GM15510 (cell line): Measurements from ENCODE around the gene NBEA.

Source experiments
- POLR2A ChIP-seq: IDR thresholded peaks from 3 replicates; pipeline ENCODE4 v1.6.1; 2011; ENCODE audit warnings: borderline replicate concordance; ENCODE audit not compliant: insufficient read length; ENCODE audit errors: extremely low read depth

NBEA gene

DNA sequence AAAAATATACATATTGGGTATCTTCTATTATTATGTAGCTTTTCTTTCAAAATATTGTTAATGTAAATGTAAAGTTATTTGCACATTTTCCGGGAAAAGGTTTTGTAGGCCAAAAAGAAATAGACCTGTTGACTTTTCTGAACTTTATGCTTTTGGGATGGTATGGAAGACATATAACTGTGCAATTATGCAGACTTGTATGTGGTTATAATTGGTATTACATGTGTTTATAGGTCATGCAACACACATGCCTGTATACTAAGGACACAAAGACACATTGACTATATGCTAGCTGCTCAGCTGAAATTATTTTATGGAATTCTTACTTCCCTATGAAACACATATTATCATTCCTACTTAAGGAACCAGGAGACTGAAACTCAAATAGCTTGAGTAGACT is 2.3 kb upstream of the NBEA start:
- no peak for TF ChIP-seq POLR2A

DNA sequence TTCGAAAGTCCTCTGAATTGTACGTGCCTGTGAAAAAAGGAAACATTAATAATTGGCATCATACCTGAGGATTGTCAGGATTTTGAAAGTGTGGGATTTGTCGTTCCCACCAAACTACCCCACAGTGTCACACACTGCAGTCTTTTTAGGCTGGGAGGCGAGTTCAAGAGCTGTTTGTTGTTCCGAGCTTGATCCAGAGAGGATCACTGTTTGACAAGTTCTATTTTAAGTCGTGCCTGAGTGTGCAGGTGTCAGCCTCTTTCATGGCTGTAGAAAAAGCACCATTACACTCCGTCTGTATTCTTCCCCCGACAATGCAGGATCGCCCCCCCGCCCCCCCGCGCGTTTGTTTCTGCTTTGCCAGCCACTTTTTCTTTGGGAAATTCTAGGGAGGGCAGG is 635 bp upstream of the NBEA start:
- TF ChIP-seq POLR2A: no peak

DNA sequence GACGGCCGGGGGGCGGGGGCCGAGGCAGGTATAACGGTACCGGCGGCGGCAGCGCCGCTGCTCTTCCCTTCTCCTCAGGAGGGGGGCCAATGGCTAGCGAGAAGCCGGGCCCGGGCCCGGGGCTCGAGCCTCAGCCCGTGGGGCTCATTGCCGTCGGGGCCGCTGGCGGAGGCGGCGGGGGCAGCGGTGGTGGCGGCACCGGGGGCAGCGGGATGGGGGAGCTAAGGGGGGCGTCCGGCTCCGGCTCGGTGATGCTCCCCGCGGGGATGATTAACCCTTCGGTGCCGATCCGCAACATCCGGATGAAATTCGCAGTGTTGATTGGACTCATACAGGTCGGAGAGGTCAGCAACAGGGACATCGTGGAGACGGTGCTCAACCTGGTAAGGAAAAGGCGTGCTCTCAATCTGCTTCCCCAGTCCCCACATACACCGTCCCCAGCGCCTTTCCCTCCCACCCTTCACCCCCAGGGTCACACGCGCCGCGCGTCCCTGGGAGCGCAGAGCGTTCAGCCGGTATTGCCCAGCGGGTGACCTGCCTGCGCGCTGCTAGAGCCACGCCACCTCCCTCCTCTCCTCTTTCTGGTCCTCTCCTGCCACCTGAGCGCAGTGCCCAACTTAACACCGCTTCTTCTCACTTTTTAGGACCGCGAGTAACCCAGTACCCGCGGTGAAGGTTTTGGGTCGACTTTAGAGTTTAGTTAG is 814 bp downstream of the NBEA start:
- TF ChIP-seq POLR2A: no peak

GRCh38 chr13:34943436-34944273 is 1.6 kb downstream of the NBEA start:
- TF ChIP-seq POLR2A: no peak

GRCh38 chr13:34944274-34944634 is 2.2 kb downstream of the NBEA start:
- no peak for TF ChIP-seq POLR2A

- no peak for TF ChIP-seq POLR2A
Measured at GRCh38 chr13:34944751-34945150, 2.7 kb downstream of the NBEA start.

DNA sequence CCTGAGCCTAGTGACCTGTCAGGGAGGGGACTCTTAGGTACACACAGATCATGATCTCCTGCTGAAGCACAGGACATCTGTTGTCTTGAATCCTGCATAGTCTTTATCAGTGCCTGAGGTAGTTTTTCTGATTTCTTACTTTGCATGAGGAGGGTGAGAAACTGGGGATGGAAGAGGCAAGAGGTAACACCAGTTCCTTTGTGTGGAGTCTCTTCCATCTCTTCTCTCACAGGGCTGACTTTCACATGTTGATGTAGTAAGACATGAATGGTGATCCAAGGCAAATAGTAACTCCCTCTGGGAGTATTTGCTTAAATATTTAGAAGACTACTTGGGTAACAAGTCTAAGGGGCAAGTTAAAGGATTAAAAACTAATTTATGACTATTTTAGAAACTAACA is 9.5 kb downstream of the NBEA start:
- no peak for TF ChIP-seq POLR2A

DNA sequence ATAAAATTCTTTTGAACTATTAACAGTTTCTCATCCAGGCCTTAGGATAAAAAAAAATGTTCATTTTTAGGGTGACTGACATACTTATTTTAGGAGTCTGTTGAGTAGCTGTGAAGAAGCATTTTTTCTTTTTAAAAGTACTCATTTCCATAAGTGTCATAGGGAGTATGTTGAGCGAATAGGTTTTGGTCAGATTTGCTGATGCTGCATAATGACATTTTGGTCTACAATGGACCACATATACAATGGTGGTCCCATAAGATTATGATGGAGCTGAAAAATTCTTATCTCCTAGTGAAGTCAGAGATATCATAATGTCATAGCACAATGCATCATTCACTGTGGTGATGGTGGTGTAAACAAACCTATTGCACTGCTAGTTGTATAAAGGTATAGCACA is 17.4 kb downstream of the NBEA start:
- no peak for TF ChIP-seq POLR2A

DNA sequence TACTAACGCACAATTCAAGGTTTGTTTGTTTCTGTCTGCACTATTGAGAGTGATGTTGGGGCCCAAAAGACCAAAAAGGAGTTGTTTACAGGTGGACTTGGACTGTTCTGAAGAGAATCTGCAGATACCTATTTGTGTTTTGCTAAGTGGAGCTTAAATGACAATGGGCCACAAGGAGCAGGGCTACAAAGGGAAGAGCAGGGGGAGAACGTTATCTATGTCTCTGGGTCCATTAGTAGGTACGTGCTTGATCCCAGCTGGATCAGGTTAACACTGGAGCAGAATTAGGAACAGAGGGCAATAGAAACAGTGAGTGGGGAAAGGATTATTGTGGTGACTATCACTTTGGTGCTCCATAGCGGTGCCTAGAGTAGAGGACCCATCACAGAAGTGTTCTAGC is 22.5 kb downstream of the NBEA start:
- no peak for TF ChIP-seq POLR2A

- no peak for TF ChIP-seq POLR2A
Measured at GRCh38 chr13:34967851-34968562, 25.9 kb downstream of the NBEA start.

- no peak for TF ChIP-seq POLR2A
Measured at GRCh38 chr13:34970961-34971360, 28.9 kb downstream of the NBEA start.

DNA sequence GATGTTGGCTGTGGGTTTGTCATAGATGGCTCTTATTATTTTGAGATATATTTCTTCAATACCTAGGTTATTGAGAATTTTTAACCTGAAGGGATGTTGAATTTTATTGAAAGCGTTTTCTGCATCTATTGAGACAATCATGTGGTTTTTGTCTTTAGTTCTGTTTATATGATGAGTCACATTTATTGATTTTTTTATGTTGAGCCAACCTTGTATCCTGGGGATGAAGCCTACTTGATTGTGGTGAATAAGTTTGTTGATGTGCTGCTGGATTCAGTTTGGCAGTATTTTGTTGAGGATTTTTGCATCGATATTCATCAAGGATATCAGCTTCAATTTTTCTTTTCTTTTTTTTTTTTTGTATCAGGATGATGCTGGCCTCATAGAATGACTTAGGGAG is 29.4 kb downstream of the NBEA start:
- no peak for TF ChIP-seq POLR2A

DNA sequence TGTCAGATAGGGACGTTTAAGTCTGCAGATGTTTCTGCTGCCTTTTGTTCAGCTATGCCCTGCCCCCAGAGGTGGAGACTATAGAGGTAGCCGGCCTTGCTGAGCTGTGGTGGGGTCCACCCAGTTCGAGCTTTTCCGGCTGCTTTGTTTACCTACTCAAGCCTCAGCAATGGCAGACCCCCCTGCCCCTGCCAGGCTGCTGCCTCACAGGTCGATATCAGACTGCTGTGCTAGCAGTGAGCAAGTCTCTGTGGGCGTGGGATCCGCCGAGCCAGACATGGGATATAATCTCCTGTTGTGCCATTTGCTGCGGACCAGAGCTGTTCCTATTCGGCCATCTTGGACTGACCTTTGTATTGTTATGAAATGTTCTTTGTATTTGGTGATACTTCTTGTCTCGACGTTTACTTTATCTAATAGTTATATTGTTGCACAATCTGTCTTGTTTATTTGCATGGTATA is 46.3 kb downstream of the NBEA start:
- no peak for TF ChIP-seq POLR2A

DNA sequence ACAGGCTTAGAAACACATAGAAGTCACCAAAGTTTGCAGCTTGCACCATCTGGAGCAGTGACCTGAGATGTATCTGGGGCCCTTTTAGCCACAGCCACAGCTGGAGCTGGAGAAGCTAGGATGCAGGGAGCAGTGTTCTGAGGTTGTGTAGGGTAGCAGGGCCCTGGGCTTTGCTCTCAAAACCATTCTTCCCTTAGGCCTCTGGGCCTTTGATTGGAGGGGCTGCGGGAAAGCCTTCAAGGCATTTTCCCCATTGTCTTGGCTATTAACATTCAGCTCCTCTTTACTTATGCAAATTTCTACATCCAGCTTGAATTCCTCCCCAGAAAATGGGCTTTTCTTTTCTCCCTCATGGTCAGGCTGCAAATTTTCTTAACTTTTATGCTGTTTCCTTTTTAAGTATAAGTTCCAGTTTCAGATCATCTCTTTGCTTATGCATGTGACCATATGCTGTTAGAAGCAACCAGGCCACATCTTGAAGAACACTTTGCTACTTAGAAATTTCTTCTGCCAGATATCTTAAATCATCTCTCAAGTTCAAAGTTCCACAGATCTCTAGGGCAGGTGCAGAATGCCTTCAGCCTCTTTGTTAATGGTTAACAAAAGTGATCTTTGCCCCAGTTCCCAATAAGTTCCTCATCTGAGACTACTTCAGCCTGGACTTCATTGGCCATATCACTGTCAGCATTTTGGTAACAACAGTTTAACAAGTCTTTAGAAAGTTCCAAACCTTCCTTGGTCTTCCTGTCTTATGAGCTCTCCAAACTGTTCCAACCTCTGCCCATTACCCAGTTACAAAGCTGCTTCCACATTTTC is 48.5 kb downstream of the NBEA start:
- TF ChIP-seq POLR2A: no peak

- TF ChIP-seq POLR2A: no peak
Measured at GRCh38 chr13:34993470-34993869, 51.4 kb downstream of the NBEA start.
